Thyroid gland (tissue), 4 donors: ENCODE measurements around the gene DGKD. TPM values are rescaled to one million over a fixed set of nuclear protein-coding genes. Genes with fewer than 3 reads are reported as not detected.

ENCODE experiments used
- DNase-seq, 2 donors: peaks; one replicate each; pipeline ENCODE4 v3.0.0-alpha.2; 2019
- H3K27ac ChIP-seq, 3 donors: fragments of 200-600 bp; sonication (generic); 1 replicate in 2 of 3; 2 replicates in 1 of 3; pipeline ENCODE4 v1.5.1; 2016 to 2019; ENCODE audit warnings: mild to moderate bottlenecking in 1 of 3, moderate library complexity in 1 of 3
- H3K27me3 ChIP-seq: fragments of 200-600 bp; sonication (generic); one replicate; pipeline ENCODE4 v1.5.1; 2019
- H3K36me3 ChIP-seq, 2 donors: fragments of 200-600 bp; sonication (generic); one replicate each; pipeline ENCODE4 v1.5.1; 2016 to 2019
- H3K4me1 ChIP-seq, 2 donors: fragments of 200-600 bp; sonication (generic); one replicate each; pipeline ENCODE4 v1.5.1; 2017 to 2019
- H3K4me3 ChIP-seq, 3 donors: fragments of 200-600 bp; sonication (generic); replicated peaks in 1 of 3; 1 replicate in 2 of 3; 2 replicates in 1 of 3; pipeline ENCODE4 v1.5.1; 2016; ENCODE audit warnings: mild to moderate bottlenecking in 1 of 3
- H3K9me3 ChIP-seq: fragments of 200-600 bp; sonication (generic); one replicate; pipeline ENCODE4 v1.5.1; 2017
- POLR2A ChIP-seq, 2 donors: fragments of 450-650 bp; IDR thresholded peaks; one replicate each; pipeline ENCODE4 v1.6.1; 2017; ENCODE audit warnings: antibody characterized with exemption in 2 of 2, mild to moderate bottlenecking in 2 of 2, moderate library complexity in 1 of 2
- WGBS, 2 donors: methylation state at CpG; one replicate each; pipeline ENCODE4 v1.1.5; 2017; 5-methylcytosine and 5-hydroxymethylcytosine counted together
- intact Hi-C: fragments of 100-400 bp; cut with DNase I; formaldehyde crosslinking; loops from one replicate; pipeline ENCODE4 v1.15.1; 2023
- total RNA-seq, 4 donors: library from RNA; depleted of rRNA; stranded (reverse); fragments of >200 nt; gene quantifications; one replicate each; pipeline ENCODE4 v1.2.3, GENCODE V29; 2016
- TF ChIP-seq, protein P1 (sequence below), 6 experiments: fragments of 200-600 bp in 3 of 6; fragments of 450-650 bp in 3 of 6; sonication (generic) in 3 of 6; IDR thresholded peaks; one replicate each; pipeline ENCODE4 v1.5.1; 2016 to 2019; ENCODE audit warnings: antibody characterized with exemption in 6 of 6, mild to moderate bottlenecking in 2 of 6, inconsistent platforms in 1 of 6, moderate library complexity in 1 of 6

DGKD gene
- total RNA-seq, 4 donors from 2014 or later: 22.3 to 71.7 (median 27.3) TPM

DNA sequence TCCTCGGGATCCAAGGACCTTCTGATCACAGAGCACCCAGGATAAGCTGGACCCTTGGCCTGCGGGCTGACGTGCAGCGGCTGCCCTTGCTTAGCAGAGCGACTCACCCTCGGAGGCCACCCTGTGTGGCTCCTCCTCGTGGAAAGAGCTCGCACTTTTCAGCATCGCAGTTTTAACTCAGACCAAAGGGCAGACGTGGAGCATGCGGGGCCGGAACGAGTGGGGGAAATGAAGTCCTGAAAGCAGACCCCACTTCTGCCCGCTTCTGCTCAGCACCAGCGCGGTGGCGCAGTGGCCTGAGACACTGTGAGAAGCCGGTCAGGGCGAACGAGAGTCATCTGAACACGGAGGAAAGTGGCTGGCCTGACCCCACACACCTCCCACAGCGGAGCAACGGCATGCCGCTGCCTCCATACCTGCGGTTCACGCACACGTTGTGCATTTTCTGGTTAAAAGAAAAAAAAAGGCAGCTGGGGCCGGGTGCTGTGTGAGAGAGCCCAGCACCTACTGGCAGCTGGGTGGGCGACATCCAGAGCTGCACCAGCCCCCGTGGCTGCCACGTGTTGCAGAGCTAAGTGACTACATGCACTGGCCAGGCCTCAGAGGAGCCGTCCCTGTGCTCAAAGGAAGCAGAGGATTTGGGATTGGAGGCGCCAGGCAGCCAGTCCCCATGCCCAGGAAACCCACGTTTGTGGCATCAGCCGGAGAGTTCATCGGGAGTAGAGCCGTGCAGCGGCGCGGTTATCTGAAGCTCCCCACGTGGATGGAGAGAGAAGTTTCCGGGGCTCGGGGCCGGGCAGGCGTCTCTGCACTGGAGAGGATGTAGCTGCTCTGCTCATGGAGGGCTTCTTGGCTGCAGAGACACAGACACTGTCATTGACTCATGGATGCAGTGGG lies 122.6 kb downstream of the DGKD start:
- intact Hi-C loops: no loop called here
- Histone ChIP-seq H3K4me3 (no peak overlapping the region), H3K27ac (peak overlapping the region in 1 of 3 donors; percentile 85), H3K36me3 (peaks cover 15 to 21% of the 10 kb centered on the region in 2 donors), H3K4me1 (peaks cover 8 to 20% of the 10 kb centered on the region in 2 donors), H3K9me3 (no peaks in the 10 kb centered on the region), H3K27me3 (no peaks in the 10 kb centered on the region)
- DNase-seq: no peak
- WGBS, 2 donors: 96 to 97% methylated on average over 33 to 42 of the region's 45 CpGs
- TF ChIP-seq, protein P1, sequence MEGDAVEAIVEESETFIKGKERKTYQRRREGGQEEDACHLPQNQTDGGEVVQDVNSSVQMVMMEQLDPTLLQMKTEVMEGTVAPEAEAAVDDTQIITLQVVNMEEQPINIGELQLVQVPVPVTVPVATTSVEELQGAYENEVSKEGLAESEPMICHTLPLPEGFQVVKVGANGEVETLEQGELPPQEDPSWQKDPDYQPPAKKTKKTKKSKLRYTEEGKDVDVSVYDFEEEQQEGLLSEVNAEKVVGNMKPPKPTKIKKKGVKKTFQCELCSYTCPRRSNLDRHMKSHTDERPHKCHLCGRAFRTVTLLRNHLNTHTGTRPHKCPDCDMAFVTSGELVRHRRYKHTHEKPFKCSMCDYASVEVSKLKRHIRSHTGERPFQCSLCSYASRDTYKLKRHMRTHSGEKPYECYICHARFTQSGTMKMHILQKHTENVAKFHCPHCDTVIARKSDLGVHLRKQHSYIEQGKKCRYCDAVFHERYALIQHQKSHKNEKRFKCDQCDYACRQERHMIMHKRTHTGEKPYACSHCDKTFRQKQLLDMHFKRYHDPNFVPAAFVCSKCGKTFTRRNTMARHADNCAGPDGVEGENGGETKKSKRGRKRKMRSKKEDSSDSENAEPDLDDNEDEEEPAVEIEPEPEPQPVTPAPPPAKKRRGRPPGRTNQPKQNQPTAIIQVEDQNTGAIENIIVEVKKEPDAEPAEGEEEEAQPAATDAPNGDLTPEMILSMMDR (IDR thresholded peaks at IDR 0.05): no peak
- TF ChIP-seq POLR2A (IDR thresholded peaks at IDR 0.05): no peak

DNA sequence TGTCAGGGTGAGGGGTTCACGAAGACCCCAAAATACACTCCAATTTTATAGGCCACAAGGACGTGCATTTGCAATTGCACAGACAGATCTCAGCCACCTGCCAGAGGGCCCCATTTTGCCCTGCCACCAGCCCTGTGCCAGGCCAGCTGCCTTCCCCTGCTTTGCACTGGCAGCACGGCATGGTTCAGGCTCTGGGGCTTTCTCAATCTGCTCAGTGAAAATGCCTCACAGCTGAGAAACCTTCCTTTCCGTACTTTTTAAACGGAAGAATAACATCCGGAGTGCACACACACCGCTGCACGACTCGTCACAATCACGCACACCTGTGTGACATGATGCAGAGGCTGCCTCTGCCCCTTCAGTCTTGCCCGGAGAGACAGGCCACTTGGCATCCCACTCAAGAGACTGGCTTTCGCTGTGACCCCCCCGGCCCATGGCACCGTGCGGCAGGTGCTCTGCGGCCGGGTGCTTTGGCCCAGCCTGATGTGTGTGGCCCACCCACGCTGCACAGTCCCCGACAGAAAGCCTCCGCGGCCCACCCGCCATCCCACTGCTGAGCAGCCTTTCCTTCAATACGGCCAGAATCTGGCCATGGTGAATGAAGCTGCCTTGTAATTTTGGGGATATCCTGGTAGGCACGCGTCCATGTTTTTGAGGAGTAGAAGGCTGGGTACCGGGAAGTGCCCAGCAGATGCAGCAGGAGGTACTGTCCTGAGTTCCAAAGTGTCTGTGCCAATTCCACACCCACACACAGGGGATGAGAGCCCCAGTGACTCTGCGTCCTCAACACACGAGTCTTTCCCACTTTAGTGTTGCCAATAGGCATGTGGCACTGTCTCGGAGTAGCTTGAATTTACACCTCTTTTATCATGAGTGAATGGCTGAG lies 123.5 kb downstream of the DGKD start:
- no peaks in the 10 kb centered on the region for H3K27me3 ChIP-seq
- no peak for DNase-seq
- intact Hi-C loops: no loop called here
- H3K27ac ChIP-seq: no peak overlapping the region
- H3K36me3 ChIP-seq: peaks cover 18 to 24% of the 10 kb centered on the region in 2 donors
- H3K9me3 ChIP-seq: no peaks in the 10 kb centered on the region
- TF ChIP-seq POLR2A (IDR thresholded peaks at IDR 0.05): no peak
- TF ChIP-seq, protein P1 (IDR thresholded peaks at IDR 0.05): no peak
- WGBS, 2 donors: 96 to 97% methylated on average over 26 to 29 of the region's 29 CpGs
- H3K4me3 ChIP-seq: no peak overlapping the region
- peaks cover 8 to 20% of the 10 kb centered on the region in 2 donors for H3K4me1 ChIP-seq

DNA sequence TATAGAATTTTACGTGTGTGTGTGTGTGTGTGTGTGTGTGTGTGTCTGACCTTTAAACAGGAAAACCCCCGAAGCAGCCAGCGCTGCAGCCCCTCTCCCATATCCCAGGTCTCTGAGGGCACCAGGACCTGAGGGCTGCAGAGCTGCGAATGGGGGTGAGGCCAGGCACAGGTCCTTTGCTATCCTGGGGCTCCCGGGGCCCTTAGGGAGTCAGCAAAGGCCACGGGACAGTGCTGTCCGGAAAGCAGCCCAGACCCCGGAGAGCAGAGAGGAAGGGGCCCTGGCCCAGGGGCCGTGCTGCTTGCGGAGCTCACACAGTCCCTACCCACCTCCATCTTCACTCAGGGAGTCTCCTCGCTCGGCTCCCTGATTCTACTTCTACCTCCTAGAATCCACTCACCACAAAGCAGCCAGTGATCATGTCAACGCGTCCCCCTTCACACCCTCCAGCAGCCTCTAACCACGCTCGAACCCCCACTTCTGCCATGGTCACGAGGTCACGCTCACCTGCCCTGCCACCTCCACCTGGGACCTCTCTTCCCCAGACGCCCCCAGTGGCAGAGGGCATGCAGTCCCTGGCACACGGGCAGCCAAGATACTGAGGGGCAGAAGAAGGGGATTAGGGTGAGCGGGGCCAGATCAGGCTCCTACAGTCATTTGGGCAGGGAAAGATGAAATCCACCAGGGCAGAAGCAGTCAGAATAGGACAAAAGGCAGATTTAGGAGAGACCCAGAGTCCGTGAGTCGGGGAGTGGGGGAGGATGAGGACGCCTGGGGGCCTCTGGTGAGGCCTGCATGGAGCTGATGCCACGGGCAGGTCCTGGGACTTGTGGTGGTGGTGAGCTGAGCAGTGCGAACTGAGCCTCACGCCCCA lies 125.6 kb downstream of the DGKD start:
- no peaks in the 10 kb centered on the region for H3K27me3 ChIP-seq
- H3K4me3 ChIP-seq: no peak overlapping the region
- peaks cover 0 to 4% of the 10 kb centered on the region in 2 donors for H3K4me1 ChIP-seq
- no peaks in the 10 kb centered on the region for H3K9me3 ChIP-seq
- WGBS, 2 donors: 94% methylated on average over 26 to 27 of the region's 27 CpGs
- intact Hi-C loops: no loop called here
- no peak for TF ChIP-seq POLR2A (IDR thresholded peaks at IDR 0.05)
- TF ChIP-seq, protein P1 (IDR thresholded peaks at IDR 0.05): no peak
- peak overlapping the region in 2 of 3 donors; percentile 8 to 31 for H3K27ac ChIP-seq
- DNase-seq: no peak
- H3K36me3 ChIP-seq: peaks cover 35 to 45% of the 10 kb centered on the region in 2 donors

DNA sequence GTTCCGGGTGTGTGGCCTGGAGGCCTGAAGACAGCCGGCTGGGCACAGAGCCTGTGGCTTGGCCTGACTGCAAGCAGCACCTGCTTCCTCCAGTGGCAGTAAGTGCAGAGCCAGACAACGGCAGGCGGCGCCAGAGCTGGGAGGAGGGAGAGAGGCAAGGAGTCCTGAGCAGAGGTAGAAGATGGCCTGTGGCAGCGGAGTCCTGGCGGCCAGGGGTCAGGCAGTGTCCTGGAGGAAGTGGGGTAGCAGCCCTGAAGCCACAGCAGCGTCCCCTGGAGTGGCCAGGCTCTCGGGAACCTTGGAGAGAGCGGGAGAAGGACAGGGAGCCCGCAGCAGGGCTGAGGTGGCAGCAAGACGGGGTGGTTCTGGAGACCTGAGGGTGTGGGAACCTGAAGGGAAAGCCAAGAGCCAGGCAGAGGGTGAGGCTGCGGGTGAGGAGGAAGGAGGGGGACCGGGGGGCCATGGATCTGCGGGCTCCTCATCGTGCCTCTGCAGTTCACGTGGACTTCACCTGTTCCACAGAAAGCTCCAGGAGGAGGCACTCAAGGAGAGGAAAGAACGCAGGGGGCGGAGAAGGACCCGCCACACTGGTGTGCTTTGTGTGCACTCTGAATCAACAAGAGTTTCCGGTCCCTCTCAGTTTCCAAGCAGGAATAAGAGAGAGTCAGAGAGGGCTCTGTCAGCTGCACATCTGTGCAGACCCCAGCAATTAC lies 126.4 kb downstream of the DGKD start:
- Histone ChIP-seq H3K36me3 (peaks cover 43 to 52% of the 10 kb centered on the region in 2 donors), H3K27me3 (no peaks in the 10 kb centered on the region), H3K4me1 (no peaks in the 10 kb centered on the region), H3K4me3 (no peak overlapping the region), H3K27ac (peak overlapping the region in 2 of 3 donors; percentile 8 to 31), H3K9me3 (no peaks in the 10 kb centered on the region)
- peak; percentile 53 to 71 for DNase-seq
- 59 to 80% methylated on average over 21 of the region's 21 CpGs for WGBS, 2 donors
- TF ChIP-seq, protein P1 (IDR thresholded peaks at IDR 0.05): peak in 1 of 6 experiments; percentile 12
- no peak for TF ChIP-seq POLR2A (IDR thresholded peaks at IDR 0.05)
- intact Hi-C loops: no loop called here
